GM21825 (cell line): Measurements from ENCODE around the gene ADAR.

Experiments
- ATAC-seq: cut with Tn5 transposase; IDR thresholded peaks from one replicate; pipeline ENCODE4 v1.9.1; 2021; ENCODE audit warnings: mild to moderate bottlenecking, moderate library complexity; ENCODE audit not compliant: unreplicated experiment

ADAR gene

GRCh38 chr1:154619181-154619948, 11.4 kb upstream of the ADAR start:
- ATAC-seq: no peak

GRCh38 chr1:154616659-154617345, 8.8 kb upstream of the ADAR start:
- ATAC-seq: no peak

GRCh38 chr1:154615411-154615810, 7.4 kb upstream of the ADAR start:
- ATAC-seq: no peak

GRCh38 chr1:154614901-154615300, 6.9 kb upstream of the ADAR start:
- ATAC-seq: no peak

- ATAC-seq: no peak
These were observed 6.3 kb upstream of the ADAR start for GRCh38 chr1:154614247-154614646.

GRCh38 chr1:154611150-154611862, 3.3 kb upstream of the ADAR start:
- no peak for ATAC-seq

- no peak for ATAC-seq
These were observed 1.7 kb upstream of the ADAR start for GRCh38 chr1:154609398-154610380.

GRCh38 chr1:154608397-154609270, 648 bp upstream of the ADAR start:
- no peak for ATAC-seq

- ATAC-seq: peak; percentile 11
These were observed 829 bp downstream of the ADAR start for GRCh38 chr1:154607106-154607608.

GRCh38 chr1:154605534-154605933, 2.5 kb downstream of the ADAR start:
- ATAC-seq: no peak

GRCh38 chr1:154603317-154603716, 4.7 kb downstream of the ADAR start:
- ATAC-seq: no peak

GRCh38 chr1:154599658-154600057, 8.3 kb downstream of the ADAR start:
- ATAC-seq: no peak

GRCh38 chr1:154598871-154599635, 8.9 kb downstream of the ADAR start:
- no peak for ATAC-seq

- ATAC-seq: no peak
These were observed 12.4 kb downstream of the ADAR start for GRCh38 chr1:154595621-154596020.

GRCh38 chr1:154594811-154595210, 13.2 kb downstream of the ADAR start:
- no peak for ATAC-seq

- ATAC-seq: no peak
These were observed 14.6 kb downstream of the ADAR start for GRCh38 chr1:154593390-154593789.

- ATAC-seq: no peak
These were observed 16.8 kb downstream of the ADAR start for GRCh38 chr1:154591206-154591605.

- ATAC-seq: no peak
These were observed 17.2 kb downstream of the ADAR start for GRCh38 chr1:154590756-154591155.

GRCh38 chr1:154589780-154590179, 18.2 kb downstream of the ADAR start:
- ATAC-seq: no peak
